ENCODE results near the gene GPX3.

Gene GPX3

GRCh38 chr5:151054709-151055108, 34.3 kb downstream of the GPX3 start:
- TF ChIP-seq SIN3A (IDR thresholded peaks at IDR 0.05; ENCODE audit: borderline replicate concordance, insufficient read depth, low read length) = no peak
- no peak for TF ChIP-seq TAF1 (IDR thresholded peaks at IDR 0.05; ENCODE audit: borderline replicate concordance, insufficient read depth, low read length)
- TF ChIP-seq POLR2AphosphoS5 (IDR thresholded peaks at IDR 0.05; ENCODE audit: low read depth, low read length) = no peak
- no peak for TF ChIP-seq REST (IDR thresholded peaks at IDR 0.05; ENCODE audit: insufficient read depth in 1 of 2, low read depth in 2 of 2, low read length in 2 of 2)
- no peak for TF ChIP-seq FOXP2 (optimal IDR thresholded peaks at IDR 0.05; ENCODE audit: borderline replicate concordance, extremely low read depth, extremely low read length, insufficient read depth)

- no peak for TF ChIP-seq FOXP2 (optimal IDR thresholded peaks at IDR 0.05; ENCODE audit: borderline replicate concordance, extremely low read depth, extremely low read length, insufficient read depth)
- TF ChIP-seq REST (IDR thresholded peaks at IDR 0.05; ENCODE audit: insufficient read depth in 1 of 2, low read depth in 2 of 2, low read length in 2 of 2) = no peak
- TF ChIP-seq TAF1 (IDR thresholded peaks at IDR 0.05; ENCODE audit: borderline replicate concordance, insufficient read depth, low read length) = no peak
- TF ChIP-seq POLR2AphosphoS5 (IDR thresholded peaks at IDR 0.05; ENCODE audit: low read depth, low read length) = no peak
- no peak for TF ChIP-seq SIN3A (IDR thresholded peaks at IDR 0.05; ENCODE audit: borderline replicate concordance, insufficient read depth, low read length)
Measured at GRCh38 chr5:151055336-151055735, 34.9 kb downstream of the GPX3 start.

GRCh38 chr5:151056379-151057325, 36.3 kb downstream of the GPX3 start:
- no peak for TF ChIP-seq FOXP2 (optimal IDR thresholded peaks at IDR 0.05; ENCODE audit: borderline replicate concordance, extremely low read depth, extremely low read length, insufficient read depth)
- TF ChIP-seq TAF1 (IDR thresholded peaks at IDR 0.05; ENCODE audit: borderline replicate concordance, insufficient read depth, low read length) = no peak
- TF ChIP-seq POLR2AphosphoS5 (IDR thresholded peaks at IDR 0.05; ENCODE audit: low read depth, low read length) = no peak
- no peak for TF ChIP-seq SIN3A (IDR thresholded peaks at IDR 0.05; ENCODE audit: borderline replicate concordance, insufficient read depth, low read length)
- no peak for TF ChIP-seq REST (IDR thresholded peaks at IDR 0.05; ENCODE audit: insufficient read depth in 1 of 2, low read depth in 2 of 2, low read length in 2 of 2)

- TF ChIP-seq FOXP2 (optimal IDR thresholded peaks at IDR 0.05; ENCODE audit: borderline replicate concordance, extremely low read depth, extremely low read length, insufficient read depth) (no peak), REST (IDR thresholded peaks at IDR 0.05; ENCODE audit: insufficient read depth in 1 of 2, low read depth in 2 of 2, low read length in 2 of 2) (no peak), TAF1 (IDR thresholded peaks at IDR 0.05; ENCODE audit: borderline replicate concordance, insufficient read depth, low read length) (no peak), POLR2AphosphoS5 (IDR thresholded peaks at IDR 0.05; ENCODE audit: low read depth, low read length) (no peak), SIN3A (IDR thresholded peaks at IDR 0.05; ENCODE audit: borderline replicate concordance, insufficient read depth, low read length) (no peak)
Measured at GRCh38 chr5:151058301-151058700, 37.9 kb downstream of the GPX3 start.

Measured in PFSK-1 (cell line).